NAMALWA (cell line): ENCODE measurements around the gene RTF2.
"Not testable (repeated sequence)": the region's sequence is repeated elsewhere in the genome, so short reads cannot be mapped to it uniquely, and the experiment has no call there.

Source experiments
- DNase-seq: peaks from one replicate; pipeline ENCODE4 v3.0.0-alpha.2; 2015; ENCODE audit warnings: low spot score

Gene RTF2

GRCh38 chr20:56503916-56504315 lies 35.5 kb downstream of the RTF2 start:
- no peak for DNase-seq

GRCh38 chr20:56504373-56505005 lies 36.1 kb downstream of the RTF2 start:
- peak; percentile 39 for DNase-seq

DNA sequence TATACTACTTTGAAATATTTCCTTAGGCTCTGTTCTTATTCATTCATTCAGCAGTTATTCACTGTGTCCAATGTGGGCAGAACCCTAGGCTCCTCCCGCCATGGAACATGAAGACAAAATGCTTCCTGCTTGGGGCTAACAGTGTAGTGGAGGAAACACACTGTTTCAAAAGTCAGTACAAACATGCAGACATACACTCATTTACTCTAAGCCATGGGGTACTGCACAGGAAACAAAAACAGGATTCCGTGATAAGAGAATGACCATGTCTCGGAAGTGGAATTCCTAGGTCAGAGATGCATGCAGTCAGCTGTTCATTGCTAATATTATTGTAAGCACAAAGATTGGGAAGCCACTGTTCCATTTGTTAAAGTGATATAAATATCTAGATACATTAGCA lies 37.7 kb downstream of the RTF2 start:
- no peak for DNase-seq

DNA sequence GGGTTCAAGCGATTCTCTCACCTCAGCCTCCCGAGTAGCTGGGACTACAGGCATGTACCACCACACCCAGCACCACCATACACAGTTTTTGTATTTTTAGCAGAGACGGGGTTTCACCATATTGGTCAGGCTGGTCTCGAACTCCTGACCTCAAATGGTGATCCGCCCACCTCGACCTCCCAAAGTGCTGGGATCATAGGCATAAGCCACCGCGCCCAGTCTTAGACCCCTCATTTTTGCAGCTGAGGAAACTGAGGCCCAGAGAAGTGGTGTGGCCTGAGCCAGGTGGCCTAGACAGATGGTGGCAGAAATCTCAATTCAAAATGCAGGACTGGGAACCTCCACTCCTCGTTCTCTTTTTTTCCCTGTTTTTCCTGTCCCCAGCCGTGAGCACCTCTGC lies 43.5 kb downstream of the RTF2 start:
- no peak for DNase-seq

- DNase-seq: no peak
Measured at GRCh38 chr20:56513161-56514150, 45.0 kb downstream of the RTF2 start.

GRCh38 chr20:56516631-56517030 lies 48.2 kb downstream of the RTF2 start:
- no peak for DNase-seq

GRCh38 chr20:56517211-56517610 lies 48.8 kb downstream of the RTF2 start:
- DNase-seq: no peak

DNA sequence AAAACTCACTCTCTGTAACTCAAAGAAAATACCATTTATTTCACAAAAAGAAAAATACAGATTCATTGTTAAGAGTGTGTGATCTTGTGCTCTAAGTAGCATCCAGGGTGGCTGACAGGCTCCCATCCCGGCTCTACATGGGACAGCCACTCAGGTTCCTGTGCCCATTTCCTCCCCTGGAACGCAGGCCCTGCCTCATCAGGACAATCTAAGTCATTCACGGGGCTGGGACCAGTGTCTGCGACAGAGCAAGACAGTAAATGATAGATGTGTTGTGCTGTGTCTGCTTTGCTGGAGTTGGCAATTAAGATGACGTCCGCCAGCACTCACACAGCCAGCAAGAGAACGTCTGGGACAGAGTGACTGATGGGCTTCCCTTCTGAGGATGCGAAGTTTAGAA lies 49.2 kb downstream of the RTF2 start:
- DNase-seq: no peak

DNA sequence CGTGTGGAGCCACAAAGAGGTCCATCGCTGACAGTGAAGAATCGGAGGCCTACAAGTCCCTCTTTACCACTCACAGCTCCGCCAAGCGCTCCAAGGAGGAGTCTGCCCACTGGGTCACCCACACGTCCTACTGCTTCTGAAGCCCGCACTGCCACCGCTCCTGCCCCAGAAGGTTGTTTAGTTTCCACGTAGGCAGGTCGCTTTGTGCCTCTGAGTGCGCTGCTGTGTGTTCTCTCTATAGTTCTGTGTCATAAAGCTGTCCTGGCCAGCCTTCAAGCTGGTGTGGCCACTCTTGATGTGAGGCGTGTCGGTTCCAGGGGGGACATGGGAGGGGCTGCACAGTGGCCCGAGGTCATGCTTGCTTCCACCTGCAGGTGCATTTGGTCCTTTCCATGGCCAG lies 49.7 kb downstream of the RTF2 start:
- DNase-seq: no peak

- DNase-seq: no peak
Measured at GRCh38 chr20:56518721-56519398, 50.4 kb downstream of the RTF2 start.

DNA sequence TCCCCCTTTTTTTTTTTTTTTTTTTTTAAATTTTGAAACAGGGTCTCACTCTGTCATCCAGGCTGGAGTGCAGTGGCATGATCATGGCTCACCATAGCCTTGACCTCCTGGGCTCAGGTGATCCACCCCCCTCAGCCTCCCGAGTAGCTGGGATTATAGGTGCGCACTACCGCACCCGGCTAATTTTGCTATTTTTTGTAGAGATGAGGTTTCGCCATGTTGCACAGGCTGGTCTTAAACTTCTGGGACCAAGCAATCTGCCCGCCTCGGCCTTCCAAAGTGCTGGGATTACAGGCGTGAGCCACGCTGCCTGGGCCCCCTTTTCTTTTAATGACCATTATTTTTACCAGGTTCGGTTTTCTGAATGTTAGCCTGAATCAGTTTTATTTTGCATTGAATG lies 51.1 kb downstream of the RTF2 start:
- no peak for DNase-seq

GRCh38 chr20:56520180-56520579 lies 51.8 kb downstream of the RTF2 start:
- no peak for DNase-seq

DNA sequence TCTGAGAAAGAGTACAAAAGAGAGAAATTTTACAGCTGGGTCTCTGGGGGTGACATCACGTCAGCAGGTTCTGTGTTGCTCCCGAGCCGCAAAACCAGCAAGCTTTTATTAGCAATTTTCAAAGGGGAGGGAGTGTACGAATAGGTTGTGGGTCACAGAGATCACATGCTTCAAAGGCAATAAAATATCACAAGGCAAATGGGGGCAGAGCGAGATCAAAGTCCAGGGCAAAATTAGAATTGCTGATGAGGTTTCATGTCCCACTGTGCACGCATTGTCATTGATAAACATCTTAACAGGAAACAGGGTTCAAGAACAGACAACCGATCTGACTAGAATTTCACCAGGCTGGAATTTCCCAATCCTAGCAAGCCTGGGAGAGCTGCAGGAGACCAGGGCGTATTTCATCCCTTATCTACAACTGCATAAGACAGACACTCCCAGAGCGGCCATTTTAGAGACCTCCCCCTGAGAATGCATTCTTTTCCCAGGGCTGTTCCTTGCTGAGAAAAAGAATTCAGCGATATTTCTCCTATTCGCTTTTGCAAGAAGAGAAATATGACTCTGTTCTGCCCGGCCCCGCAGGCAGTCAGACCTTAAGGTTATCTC lies 52.4 kb downstream of the RTF2 start:
- DNase-seq: not testable (repeated sequence)

- DNase-seq: no peak
Measured at GRCh38 chr20:56522311-56522710, 53.9 kb downstream of the RTF2 start.

GRCh38 chr20:56524444-56524843 lies 56.0 kb downstream of the RTF2 start, which contains the start of gene FAM209A:
Gene FAM209A, plus strand, starts transcription at chr20:56524744. Its CDS starts 65 bp downstream, at chr20:56524809.
- not testable (repeated sequence) for DNase-seq

DNA sequence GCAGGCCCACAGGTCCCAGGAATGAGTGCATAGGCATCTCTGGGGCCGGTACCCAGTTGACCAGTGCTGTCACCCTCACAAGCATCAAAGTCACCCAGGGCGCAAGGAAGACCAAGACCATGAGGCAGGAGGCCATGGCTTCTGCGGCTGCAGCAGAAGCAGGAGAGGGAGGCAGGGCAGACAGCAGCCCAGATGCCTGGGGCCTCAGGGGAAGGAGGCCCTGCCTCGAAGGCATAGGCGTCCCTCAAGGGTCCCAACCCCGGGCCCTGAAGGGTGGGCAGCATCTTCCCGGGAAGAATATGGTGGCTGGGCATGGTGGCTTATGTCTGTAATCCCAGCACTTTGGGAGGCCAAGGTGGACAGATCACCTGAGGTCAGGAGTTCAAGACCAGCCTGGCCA lies 59.1 kb downstream of the RTF2 start:
- DNase-seq: no peak

DNA sequence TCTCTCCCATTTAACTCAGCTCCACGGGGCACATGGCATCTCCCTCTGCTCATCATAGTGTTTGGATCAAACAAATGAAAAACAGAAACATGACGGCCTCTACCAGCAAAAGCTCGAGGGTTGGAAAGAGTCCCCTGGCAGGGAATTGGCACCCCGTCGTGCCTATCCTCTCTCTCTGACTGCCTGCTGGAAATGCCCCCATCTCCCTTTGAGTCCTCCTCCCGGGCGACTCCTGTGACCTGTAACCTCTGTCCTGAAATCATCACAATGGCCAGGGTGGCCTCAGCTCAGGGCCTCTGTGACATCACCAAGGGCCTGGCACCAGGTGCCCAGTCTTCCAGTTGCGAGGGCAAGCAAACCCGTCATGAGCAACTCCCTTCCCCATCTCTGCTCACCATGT lies 64.5 kb downstream of the RTF2 start, which contains the start of gene FAM209B:
Gene FAM209B (plus strand): TSS at position 301 of the 400 bp plus-strand sequence. CDS start 96 bp downstream, at position 397.
- DNase-seq: not testable (repeated sequence)

DNA sequence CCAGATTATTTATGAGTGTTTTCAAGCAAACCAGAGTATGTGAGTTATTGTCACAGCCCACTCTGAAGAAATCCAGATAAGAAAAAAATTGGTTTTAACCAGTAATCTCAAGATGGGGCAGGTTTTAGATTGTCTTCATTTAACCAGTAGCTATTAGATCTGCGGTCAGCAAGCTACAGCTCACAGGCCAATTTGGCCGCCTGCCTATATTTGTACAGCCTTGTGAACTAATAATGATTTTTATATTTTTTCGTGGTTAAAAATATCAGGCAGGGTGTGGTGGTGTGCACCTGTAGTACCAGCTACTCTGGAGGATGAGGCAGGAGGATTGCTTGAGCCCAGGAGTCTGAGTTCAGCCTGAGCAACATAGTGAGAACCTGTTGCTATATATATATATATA lies 69.6 kb downstream of the RTF2 start:
- DNase-seq: no peak

- DNase-seq: no peak
Measured at GRCh38 chr20:56540415-56540814, 72.0 kb downstream of the RTF2 start.

- no peak for DNase-seq
Measured at GRCh38 chr20:56542489-56543030, 74.1 kb downstream of the RTF2 start.

GRCh38 chr20:56551571-56551970 lies 83.1 kb downstream of the RTF2 start:
- no peak for DNase-seq
